ENCODE data around the gene TRAF3.

Gene TRAF3

DNA sequence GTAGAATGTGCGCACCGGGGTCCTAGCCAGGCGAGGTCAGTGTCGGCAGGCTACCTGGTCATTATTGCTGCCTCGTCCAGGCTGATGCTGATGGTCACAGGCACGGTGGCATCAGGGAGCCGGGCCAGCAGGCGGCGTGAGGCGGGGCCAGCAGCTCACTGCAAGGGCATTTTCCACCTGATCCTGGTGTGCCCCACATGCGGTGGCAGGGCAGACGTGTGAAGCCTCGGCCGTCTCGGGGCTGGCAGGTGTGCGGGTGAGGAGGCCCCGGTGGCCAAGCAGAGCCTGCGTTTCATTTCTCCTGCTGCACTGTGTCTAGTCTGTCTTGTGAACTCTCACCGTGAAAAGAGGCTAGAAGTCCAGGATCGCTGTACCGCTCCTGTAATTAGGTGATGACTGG lies 133.2 kb downstream of the TRAF3 start:
- DNase-seq, result no peak

DNA sequence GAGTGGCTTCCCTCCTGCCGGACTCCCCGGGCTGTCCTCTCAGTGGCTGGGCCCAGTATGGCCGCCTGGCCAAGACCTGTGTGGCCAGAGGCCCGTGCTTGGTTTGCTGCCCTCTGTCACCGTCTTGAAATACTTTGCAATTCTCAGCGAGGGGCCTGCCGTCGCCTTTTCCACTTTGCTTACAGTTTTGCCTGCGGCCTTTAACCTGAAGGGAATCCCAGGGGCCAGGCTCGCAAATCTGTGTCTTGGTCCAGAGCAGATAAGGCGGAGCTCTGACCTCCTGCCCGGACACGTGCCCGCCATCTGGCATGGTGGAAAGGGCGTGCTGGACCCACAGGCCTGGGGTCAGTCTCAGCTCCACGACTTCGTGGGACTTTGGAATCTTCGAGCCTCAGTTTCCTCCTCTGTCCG lies 134.3 kb downstream of the TRAF3 start:
- DNase-seq, result no peak

- no peak for DNase-seq
These were observed 134.9 kb downstream of the TRAF3 start for GRCh38 chr14:102911991-102912761.

DNA sequence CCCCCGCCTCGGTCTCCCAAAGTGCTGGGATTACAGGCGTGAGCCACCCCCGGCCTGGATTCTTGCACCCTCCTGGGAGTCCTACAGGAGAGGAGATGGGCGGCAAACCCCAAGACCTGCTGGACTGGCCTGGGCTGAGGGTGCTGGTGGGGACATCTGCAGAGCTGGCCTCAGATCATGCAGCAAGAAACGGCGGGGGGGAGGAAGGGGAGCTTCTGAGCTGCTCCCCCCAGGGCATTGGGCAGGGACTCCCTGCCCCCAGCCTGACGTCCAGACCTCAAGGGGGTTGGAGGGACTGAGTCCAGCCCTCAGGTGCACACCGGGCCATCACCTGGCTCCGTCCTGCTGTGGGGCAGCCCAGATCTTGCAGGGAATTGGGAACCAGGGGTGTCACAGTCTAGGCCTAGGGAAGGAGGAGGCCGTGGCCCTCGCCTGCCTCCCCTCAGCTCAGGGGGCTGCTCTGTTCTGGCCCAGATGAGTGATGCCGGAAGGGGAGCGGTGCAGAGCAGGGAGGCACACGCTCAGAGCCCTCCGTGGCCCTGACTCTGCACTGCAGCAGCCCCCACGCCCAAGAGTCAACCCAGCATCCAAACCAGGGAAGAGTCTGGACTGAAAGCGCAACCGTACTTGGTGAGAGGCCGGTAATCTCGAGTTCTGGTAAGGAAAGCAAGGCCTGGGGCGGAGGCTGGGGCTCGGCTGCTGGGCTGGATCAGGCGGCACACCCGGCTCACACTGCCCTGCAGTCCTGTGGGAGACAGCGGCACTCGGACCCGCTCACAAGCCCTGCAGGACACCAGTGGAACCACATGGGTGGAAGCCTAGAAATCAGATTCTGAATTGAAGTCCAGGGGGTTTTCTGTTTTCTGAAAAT lies 136.3 kb downstream of the TRAF3 start:
- no peak for DNase-seq

GRCh38 chr14:102914474-102915291 lies 137.4 kb downstream of the TRAF3 start:
- DNase-seq, result no peak

DNA sequence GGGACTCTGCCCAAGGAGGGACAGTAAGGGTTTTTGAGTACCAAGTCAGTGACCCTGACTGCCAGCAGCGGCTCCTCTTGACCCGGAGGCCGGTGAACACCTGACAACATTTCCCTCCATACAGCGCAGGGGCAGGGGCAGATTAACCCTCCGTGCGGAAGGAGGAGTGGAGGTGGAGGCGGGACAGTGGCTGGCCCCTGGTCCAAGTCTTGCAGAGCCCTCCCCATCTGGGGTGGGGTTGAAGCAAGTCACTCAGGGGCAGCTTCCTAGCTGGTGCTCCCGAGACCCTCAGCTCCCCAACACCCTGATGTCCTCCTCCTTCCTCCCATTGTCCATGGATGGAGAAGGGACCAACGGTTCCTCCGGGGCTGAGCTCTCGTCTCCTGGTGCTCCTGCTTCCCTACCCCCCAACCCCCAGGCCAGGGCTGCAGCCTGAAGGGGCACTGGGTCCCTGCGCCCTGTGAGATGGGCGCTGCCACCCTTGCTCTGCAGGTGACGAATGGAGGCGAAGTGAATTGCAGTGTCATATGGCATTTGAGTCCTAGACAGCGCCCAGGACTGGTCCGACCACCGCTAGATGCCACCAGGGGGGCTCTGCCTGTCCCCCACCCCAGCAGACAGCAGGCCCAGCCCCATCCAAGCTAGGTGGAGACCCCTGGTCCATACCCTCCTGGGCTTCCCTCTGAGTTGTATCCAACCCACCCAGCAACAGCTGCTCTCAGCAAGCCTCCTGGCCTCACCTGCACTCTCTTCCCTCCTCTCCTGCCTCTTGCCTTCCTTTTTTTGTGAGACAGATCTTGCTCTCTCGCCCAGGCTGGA lies 138.3 kb downstream of the TRAF3 start:
- DNase-seq, result no peak

- DNase-seq, result no peak
These were observed 139.3 kb downstream of the TRAF3 start for GRCh38 chr14:102916347-102917055.

DNA sequence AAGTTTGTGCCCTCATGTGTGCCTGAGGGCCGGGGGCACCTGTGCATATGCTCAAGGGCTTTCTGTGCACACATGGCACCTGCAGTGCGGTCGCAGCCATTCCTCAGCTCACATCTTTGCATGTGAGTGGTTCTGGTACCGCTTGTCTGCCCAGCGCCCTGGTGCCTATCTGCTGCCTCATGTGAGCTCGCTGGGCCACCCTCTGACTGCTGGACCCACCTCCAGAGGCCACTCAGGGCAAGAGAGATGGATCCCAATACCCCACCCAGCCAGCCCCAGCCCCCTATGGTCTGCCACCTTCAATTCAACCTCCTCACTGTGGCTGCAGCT lies 139.8 kb downstream of the TRAF3 start:
- no peak for DNase-seq

DNA sequence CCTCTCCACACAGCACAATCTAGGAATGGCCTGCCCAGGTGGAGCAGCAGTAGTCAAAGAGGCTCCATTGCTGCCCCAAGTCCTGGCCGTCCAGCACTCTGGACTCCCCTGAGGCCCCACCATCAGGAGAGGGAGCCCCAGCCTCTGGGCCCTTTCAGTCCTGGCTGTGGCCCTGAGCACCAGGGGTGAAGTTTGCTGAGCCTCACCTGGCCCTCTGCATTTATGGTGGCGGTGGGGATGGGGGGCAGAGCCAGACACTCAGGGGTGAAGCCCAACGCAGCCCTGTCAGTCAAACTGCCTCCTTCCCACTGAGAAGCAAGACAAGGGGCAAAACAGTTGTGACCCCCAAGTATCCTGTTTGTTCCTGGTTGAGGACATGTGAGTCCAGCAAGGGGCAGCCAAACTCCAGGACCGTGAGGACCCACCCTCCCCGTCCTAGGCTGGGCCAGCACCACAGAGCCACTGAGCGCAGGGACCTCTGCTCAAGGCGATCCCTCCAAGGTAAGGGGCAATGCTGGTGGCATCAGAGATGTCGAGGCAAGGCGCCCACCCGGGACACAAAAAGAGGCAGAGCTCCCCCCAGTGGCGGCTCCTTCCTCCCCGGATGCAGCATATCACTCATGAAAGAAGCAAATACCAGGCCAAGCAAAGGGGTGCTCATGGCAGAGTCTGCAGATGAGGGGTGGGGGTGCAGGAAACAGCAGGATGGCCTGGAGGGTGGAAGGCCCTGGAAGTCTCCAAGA lies 140.4 kb downstream of the TRAF3 start:
- peak; percentile 29 to 68 (median 36) for DNase-seq

GRCh38 chr14:102918438-102918837 lies 141.2 kb downstream of the TRAF3 start:
- no peak for DNase-seq

- DNase-seq, result no peak
These were observed 143.2 kb downstream of the TRAF3 start for GRCh38 chr14:102920273-102920997.

DNA sequence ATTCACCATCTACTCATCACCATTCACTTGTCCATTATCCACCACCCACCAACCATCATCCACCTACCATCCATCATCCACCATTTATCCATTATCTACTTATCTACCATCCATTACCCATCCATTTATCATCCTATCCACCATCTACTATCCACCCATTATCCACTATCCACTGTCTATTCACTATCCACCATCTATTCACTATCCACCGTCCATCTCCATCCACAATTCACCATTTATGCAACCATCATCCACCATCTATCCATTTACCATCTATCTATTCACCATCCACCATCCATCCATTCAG lies 143.7 kb downstream of the TRAF3 start:
- DNase-seq, result no peak

GRCh38 chr14:102922490-102923200 lies 145.4 kb downstream of the TRAF3 start, which contains the start of gene AMN:
Gene AMN, plus strand, starts transcription at chr14:102922663. Its CDS starts 26 bp downstream, at chr14:102922689.
- DNase-seq, result no peak

DNA sequence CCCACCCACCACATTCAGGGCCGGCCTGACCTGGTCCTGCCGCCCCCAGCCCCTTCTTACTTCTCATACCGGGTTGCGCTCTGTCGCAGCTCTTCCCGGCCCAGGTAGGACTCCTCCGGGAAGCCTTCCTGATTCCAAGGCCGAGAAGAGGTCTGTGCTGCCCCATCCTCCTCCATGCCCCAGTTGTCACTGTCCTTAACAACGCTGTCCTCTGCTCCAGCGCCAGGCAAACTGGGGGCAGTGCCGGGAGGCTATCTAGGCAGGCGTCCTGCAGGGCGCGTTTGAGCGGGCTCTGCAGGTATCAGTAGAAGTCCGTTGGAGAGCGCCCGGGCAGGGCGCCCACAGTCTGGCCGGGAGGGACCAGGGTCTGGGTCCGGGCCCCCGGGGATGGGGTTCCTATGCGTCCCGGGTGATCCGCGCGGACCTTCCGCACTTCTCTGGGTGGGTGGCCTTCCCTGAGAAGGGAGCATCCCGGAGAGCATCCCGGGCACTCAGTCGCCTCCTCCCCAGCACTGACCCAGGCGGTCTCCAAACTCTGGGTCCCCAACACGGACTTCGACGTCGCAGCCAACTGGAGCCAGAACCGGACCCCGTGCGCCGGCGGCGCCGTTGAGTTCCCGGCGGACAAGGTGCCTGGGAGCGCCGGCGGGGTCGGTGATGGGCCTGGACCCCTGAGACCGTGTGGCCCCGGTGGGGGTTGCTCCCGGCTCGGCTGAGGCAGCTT lies 146.1 kb downstream of the TRAF3 start:
- no peak for DNase-seq

DNA sequence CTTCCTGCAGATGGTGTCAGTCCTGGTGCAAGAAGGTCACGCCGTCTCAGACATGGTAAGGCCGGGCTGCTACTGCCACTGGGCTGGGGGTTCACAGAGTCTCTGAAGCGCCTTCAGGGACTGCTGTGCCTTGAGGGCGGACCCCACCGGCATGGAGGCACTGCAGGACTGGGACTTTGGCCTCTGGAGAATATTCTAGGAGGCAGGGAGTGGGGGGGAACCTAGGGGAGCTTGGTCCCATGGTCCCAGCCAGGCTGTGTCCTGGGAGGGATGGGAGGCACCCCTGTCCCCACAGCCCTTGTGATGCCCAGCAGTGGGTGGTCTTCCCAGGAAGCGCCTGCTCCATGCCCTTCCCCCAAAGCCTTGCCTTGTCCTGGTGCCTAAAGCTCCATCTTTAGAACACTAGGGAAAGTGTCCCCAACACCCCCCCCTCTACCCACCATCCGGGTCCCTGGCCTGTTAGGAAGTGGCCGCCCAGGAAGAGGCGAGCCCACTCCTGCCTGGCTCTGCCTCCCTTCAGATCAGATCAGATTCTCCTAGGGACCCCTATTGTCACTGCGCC lies 146.8 kb downstream of the TRAF3 start:
- no peak for DNase-seq

GRCh38 chr14:102924632-102925588 lies 147.7 kb downstream of the TRAF3 start:
- DNase-seq, result no peak

DNA sequence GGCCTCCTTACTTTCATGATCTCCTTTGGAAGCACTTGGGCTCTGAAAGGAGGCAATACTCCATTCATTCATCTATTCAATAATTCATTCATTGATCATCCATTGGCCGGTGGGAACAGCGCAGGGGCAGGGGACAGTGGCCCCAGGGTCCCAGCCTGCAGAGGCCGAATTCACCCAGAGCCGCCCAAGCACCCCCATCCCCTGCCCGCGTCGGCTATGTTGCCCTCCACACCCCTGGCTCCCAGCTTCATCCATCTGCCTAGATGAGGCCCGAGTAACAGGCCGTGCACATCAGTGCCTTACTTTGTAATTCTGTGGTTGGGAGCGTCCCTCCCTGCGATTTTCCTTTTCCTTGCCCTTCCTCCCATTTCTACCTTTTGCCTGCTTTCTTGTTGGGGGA lies 148.4 kb downstream of the TRAF3 start:
- DNase-seq, result no peak

All from NCI-H1417 (cell line).